ENCODE measurements around the gene FARS2.
"Not testable (repeated sequence)": the region's sequence is repeated elsewhere in the genome, so short reads cannot be mapped to it uniquely, and the experiment has no call there.

Gene FARS2

DNA sequence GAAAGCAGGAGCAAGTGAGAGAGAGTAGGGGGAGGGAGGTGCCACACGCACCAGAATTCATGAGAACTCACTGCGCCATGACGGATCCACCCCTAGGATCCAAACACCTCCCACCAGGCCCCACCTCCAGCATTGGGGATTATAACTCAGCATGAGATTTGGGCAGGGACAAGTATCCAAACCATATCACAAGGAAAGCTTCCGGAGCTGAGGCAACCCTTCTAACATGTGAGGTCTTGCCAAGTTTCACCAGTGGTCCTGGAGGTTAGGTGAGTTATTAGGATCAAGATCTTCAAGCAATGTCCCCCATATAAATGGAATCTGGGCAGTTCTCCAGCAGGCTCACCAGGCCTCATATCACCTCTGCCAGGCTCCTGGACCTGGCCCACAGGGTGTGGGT is 437.0 kb downstream of the FARS2 start:
- no peak for DNase-seq (ENCODE audit: low read depth)

DNA sequence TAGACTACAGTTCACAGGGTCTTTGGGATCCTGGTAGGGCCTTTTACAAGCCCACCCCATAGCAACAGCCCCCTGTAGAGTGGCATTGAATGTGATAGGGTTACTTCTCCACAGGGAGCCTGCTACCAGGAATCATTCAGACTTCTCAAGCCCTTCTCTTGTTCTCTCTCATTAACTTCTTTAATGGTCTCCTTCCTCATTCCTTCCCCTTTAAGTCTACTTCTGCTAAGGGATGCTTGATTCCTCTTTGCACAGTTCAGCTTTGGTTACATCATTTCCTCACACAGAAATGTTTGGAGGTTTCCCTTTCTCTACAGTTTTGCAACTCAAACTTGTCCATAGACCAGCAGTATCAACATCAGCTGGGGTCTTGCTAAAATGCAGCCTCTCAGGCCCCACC is 437.8 kb downstream of the FARS2 start:
- DNase-seq (ENCODE audit: low read depth), result not testable (repeated sequence)

DNA sequence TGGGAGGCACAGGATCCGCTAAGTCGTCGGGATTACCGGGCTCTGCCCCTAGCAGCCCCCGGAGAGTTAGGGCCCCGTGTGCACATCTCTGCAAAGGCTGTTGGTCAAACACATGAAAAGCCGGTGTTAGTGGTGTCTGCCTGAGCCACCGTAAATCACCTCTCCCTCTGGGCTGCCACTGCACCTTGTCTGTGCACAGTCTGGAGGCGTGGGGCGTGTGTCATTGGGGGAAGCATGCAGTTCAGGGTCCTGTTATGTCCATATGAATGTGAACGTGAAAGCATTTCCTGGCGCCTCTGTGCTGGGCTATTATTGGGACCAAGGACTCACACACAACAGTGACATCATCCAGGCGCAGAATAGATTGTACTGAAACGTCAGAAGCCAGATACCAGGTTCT is 439.9 kb downstream of the FARS2 start:
- DNase-seq (ENCODE audit: low read depth), result no peak

DNA sequence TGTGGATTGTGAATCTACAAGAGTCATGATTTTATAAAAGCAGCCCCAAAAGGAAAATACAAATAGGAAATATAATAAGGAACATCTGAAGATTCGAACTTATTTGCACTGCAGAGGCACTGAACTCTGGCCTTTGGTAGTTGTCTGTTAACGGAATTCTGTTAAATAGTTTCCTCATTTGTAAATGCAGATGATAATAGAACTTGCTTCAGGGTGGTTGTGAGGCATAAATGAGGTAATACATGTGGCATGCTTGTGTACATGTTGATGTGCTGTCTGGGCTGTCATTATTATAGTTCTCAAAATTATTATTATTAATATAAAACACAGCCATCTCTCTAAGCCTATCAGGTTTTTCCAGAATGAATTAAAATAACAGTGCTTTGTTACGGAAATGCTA is 443.4 kb downstream of the FARS2 start:
- DNase-seq (ENCODE audit: low read depth), result no peak

DNA sequence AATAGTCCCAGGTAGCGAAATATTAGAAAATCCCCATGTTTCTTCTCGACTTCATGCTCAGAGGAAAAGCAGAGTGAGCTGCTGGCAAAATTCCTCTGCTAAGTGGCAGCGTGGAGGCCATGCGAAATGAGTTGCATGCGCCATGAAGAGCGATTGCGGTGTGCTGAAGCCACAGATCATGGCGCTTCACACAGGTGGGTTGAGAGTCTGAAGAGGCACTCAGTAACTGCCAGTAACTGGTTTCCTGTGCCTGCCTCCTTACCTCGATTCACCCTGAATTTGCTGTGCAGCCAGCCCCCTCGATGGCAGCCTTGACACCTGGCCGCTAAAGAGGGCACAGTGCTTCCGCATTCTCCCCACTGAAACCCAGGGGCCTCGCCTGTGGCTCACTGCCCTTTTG is 443.9 kb downstream of the FARS2 start:
- no peak for DNase-seq (ENCODE audit: low read depth)

DNA sequence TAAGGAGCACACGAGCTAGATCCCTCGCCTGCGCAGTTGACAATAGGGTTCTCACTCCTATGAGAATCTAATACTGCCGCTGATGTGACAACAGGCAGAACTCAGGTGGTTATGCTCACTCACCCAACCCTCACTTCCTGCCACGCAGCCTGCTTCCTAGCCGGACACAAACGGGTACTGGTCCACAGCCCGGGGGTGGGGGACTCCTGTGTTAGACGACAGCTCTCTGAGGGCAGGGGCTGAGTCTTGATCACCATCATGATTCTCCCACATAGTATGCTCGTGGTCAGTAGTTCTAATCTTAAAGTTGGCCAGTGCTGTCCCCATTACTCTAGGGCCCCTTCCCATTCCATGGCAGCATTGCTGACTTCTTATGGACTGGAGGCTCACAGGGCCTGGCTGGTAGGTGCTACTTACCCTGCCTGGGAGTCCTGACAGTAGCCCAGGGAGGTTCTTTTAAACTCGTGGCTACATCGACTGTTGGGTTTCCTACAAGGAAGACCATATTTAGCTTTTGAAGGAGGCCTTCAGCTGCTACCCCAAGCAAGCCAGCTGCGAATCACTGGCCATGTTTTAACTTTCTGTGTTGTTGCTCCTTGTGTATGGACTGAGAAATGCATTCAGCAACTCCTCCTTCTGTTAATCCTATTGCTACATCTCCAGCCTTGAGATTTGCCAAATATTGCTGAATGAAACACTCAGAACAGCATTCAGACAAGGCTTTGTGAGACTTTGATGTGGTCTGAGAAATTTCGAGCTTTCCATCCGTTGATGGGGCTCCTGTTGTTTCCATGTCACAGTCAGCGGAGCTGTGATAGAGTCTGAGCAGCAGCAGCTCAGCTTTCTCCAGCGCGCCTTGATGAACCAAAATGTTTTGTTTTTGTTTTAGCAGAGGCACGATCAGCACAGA is 445.1 kb downstream of the FARS2 start:
- no peak for DNase-seq (ENCODE audit: low read depth)

DNA sequence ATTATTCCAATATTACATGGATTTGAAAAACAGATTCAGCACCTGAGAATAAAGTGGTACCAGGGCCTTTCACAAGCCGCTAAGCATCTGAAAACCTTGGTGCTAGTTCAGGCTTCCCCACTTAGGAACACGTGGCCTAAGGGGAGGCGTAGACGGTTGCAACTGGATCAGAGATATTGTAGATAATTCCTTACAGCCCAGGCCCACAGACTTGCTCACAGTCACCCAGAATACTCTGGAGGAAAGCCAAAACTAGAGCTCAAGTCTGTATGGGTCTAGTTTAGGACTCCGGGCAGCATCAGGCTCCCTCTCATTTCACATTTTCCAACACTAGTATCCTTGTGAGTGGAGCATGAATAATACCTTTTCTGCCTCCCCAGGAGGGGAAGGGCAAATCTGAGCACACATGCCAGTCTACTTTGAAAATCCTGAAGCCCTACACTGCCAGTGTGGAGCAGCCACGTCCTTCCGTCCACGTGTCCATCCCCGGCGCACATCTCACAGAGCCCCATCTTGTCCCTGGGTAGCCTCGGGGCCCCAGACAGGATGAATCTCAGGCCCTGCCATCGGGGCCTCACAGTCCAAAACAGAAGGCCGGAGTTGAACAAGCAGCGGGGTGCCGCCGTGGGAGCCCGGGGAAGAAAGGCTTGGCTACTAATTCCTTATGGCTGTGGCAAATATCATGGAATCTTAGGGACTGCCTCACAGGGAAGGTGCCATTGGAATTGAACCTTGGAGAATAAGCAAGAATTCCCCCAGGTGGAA is 446.1 kb downstream of the FARS2 start:
- no peak for DNase-seq (ENCODE audit: low read depth)

DNA sequence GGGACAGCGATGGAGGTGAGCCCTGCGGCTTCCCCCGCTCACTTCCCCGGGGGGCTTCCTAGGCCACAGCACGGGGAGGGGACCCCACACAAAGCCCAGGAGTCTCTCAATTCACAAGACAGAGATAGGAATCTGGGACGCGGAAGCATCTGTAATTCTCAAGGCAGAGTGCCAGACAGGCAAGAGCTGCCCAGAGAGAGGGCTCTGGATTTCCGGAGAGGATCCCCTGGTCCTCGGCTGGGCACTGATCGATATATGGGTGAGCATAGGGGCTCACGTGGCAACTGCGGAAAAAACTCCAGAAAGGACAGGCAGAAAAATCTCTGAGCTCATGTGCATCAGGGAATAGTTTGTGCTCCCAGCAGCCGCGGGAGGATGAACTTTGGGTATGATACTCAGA is 449.2 kb downstream of the FARS2 start:
- DNase-seq (ENCODE audit: low read depth), result no peak

DNA sequence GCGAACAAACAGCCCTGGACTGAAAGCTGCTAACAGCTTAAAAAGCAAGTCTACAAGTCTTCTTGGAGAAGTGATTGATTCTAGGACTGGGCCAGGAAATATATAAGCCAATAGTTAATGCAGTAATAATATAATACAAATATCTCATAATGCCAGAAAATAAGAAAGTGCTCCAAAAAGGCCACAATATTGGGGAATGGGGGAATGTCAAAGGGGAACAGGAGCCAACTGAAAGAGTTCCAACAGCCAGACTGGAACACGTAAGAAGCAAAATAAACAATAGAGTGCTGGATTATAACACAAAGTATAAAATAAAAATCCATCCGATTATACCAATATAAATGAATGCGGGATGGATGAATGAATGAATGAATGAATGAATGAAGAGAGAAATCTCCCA is 449.6 kb downstream of the FARS2 start:
- no peak for DNase-seq (ENCODE audit: low read depth)

DNA sequence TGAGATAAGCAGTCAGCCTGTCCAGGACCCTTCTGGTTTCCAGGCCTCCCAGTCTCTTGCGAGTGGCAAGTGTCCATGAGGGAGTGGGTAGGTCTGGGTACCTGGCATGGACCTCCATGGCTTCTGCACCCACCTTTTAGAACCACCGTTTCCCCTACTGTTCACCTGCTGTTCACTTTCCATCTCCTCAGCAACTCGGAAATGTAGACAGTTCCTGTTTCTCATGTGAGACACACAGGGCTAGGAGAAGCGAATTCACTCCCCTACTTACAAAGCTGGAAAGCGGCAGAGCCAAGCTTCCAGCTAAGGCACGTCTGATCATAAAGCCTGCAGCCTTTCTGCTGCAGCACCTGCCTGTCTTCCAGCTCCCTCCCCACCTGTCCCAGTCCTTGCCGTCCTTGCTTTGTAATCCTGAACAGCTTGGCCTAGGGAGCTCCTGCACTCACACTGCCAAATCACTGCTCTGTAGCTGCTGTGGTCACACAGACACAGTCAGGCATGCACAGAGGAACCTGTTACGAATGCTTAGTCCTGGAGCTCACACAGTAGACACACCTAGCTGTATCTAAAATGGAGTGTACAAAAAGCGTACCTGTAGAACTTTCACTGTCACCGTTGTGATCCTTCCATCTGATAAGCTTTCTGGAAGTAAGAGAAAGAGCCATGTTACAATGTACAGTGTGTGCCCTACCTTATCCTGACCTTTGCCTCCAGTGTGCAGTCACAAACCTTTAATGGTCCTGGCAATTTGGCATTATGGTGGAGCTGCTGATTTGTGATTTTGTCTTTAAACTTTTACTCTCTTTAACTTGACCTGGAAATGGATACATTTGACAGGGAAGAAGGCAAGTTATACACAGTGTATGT is 451.3 kb downstream of the FARS2 start:
- DNase-seq (ENCODE audit: low read depth), result no peak

DNA sequence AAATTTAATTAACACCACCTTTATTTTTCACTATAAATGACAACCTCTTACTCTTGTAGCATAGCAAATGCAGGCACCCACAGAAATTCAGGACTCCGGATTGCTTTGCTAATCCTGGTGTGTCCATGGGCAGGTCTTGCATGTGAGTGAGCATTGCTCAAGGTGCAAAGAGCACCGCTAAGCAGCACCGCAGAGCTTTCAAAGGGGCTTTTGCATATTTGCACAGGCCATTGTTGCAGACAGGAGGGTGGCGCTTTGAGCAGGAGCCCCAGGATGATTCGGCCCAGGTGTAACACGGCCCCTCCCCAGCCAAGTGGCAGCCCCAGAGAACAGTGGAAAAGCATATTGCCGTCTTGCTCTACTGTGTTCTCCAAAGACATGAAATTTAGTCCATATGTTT is 452.2 kb downstream of the FARS2 start:
- no peak for DNase-seq (ENCODE audit: low read depth)

DNA sequence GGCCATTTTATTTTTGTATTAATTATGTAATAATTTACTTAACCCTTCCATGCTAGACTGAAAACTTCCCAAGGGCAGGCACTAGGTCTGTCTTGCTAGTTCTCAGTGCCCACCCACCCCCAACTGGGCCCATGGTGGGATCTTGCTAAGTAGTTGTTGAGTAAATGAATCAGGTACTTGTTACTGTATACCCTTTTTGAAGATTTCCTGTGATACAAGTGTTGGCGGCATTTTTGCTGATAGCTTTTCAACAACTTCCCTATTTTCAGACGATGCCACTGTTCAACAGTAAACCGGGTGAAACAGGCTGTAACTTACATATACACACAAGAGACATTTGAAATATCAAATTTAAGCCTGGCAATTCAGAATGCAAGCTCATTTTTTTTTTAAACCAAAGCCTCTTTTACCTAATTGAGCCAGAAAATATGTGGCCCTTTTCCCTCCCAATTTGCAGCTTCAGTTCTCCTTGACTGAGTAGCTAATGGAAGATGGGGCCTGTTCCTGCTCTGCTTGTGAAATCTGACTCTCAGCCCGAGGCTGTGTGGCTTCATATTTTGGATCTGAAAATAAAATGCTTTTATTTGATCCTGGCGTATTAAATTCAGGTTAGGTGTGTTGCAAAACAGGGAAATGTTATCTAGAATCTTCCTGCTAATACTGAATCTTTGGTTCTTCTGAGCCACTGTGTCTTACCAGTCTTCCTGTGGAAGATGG is 457.1 kb downstream of the FARS2 start:
- DNase-seq (ENCODE audit: low read depth), result no peak

DNA sequence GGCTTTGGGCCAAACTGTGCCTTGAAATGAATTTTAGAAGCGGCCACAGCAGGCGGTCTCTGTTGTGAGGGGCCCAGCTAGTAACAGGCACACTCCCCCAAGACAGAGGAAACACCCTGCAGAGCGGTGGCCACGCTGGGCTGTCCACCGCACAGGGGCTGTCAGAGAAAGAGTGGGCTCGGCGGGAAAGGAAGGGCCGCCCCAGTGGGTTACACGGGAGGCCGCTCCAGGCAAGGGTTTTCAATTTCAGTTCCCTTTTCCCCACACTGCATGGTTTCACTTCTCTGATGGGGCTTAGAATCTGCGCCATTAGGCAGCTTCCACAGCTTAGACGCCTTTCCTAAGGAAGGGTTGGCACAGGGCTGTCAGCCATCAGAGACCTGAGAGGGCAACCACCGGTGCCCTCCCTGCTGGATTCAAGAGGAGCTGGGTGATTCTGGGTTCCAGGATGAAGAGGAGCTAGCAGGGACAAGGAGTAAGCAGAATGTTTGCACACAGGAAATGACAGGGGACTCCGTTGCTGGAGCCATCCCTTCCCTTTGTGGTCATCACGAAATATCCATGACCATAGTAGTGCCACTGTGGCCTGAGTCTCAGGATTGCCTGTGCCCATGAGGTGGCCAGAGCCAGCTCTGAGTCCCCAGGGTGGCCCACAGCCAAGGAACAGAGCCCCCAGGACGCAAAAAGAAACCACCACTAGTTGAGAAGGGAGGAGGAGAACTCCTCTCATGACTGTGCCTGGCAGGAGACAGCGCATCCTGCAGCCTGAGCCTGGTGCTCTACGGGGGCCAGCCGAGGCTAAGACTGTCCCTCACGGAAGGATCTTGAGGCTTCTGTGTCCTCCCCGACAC is 462.8 kb downstream of the FARS2 start:
- peak; percentile 4 for DNase-seq (ENCODE audit: low read depth)

DNA sequence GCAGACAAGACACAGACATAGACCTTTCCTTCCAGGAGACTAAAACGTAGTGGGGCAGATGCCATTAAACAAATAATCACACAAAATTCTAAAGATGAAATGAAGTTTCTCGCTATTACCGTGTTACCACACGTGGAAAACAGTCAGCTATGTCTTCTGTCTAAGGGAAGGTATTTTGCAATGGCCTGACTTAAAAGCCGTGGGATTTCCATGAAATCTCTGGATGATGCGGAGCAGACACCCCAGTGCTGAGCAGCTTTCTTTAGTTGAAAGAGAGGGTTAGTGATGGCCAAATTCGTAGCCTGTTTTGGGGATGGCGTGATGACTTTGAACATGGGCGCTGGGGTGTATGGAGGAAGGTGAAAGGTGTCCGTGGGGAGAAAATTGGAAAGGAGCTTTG is 463.6 kb downstream of the FARS2 start:
- DNase-seq (ENCODE audit: low read depth), result no peak

DNA sequence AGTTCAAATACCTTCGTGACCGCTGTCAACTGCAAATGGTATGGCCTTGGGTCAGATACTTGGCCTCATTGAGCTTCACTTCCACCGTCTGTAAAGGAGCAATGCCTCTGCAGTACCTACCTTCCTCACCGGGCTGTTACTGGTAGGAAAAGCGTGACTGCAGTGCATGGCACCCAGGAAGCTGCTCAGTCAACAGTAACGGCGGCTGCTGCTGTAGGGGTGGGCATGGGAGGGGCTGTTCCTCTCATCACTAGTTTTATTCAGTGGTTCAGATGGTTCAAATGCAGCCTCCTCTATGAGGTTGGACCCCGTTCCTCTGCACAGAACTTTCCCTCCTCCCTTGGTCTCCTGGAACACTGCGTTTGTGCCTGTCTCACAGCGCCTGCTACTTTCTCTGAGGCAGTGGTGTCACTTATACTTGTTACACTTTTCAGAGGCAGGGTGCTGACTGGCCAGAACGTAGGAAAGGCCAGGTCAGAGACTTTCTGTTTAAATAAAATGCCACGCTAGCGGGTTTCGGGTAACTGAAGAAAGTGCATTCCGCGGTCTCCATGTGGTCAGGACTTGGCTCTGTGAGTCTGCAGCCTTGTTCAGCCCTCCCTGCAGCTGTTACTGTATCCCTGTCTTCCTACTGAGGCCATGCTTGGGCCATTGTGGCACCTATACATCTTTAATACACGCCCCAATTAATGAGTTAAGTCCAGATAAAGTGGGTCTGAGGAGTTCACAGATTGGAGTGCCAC is 465.8 kb downstream of the FARS2 start:
- DNase-seq (ENCODE audit: low read depth), result no peak

DNA sequence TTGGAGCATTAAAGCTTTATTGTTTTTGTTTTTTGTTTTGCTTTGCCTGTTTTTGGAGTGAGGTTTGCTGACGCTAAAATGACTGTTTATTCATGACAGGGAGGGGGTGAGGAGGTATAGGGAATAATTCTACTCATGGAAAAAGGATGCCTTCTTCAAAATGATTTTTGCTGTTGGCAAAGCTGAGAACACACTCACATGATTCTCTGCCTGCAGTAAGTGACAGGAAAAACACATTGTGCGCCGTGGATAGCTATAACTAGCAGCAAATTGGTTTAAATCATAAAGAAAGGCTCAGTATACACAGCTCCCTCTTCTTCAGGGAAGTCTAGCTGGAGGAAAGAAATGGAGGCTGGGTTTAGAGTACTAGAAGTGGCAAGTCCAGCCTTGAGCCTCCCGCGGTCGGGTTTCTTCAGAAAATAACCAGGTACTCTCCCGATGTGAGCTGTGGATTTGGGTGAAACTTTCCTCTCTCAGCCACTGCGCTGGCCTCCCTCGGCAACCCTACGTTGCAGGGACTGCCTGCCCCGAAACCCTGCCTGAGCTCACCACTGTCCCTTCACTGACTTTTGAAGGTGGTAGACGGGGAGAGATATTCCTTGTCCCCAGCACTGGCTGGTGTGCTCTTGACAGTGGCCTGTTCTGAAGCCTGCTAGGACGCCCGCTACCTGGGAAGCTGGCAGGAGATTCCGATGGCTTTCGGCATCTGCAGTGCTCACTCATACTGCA is 467.2 kb downstream of the FARS2 start:
- no peak for DNase-seq (ENCODE audit: low read depth)

DNA sequence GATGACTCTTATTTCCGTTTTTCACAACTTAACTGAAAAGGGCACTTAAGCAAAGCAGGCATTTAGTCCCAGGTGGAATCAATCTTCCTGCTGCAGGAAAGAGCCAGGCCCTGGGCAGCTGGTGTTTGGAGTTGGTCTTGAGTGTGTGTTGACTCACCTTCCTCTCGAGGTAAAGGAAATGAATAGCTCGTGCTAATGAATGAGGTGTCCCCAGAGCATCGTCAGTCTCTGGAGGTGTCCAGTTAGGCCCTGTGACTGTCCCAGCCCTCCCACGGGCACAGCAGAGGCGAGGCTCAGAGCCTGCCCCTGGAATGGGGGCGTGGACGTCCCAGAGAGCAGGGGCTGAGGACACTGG is 467.7 kb downstream of the FARS2 start:
- no peak for DNase-seq (ENCODE audit: low read depth)

DNA sequence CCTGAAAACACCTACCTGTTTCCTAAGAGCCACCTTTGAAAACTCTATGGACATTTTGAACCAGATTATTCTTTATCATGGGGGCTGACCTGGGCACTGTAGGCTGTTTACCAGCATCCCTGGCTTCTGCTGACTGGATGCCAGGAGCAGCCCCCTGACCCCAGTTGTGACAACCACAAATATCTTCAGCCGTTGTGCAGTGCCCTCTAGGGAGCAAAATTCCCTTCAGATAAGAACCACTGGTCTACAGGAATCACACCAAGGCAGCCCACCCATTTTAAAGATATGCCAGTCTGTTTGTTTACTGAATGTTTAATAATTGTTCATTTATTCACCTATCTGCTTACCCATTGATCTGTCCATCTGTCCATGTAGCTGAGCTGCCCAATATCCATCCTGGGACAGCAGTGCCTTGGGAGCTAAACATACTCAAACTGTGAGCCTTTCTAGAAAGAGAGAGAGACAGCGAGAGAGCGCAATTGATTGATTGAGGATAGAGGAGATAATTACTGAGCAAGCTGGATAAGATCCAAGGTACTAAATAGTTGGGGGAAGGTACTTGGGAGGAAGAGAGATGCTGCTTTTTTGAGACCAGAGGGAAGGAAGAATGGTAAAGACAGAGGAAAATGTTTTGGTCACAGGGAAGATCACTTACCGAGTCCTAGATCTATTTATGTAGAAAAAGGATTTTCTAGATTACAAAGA is 468.7 kb downstream of the FARS2 start:
- DNase-seq (ENCODE audit: low read depth), result no peak

Data from stimulated activated CD8-positive, alpha-beta memory T cell treated with anti-CD3 and anti-CD28 coated beads, Interleukin-12 subunit alpha, Interleukin-12 subunit beta, amount 100 ng/mL, for 4 hours (primary cell).